G401 (cell line): ENCODE results near the gene PCSK6. TPM values are rescaled to one million over a fixed set of nuclear protein-coding genes. Genes with fewer than 3 reads are reported as not detected.

ENCODE experiments used
- DNase-seq: peaks from one replicate; pipeline ENCODE4 v3.0.0-alpha.2; 2015; ENCODE audit warnings: low spot score
- in situ Hi-C: cut with HindIII; loops from 2 replicates; pipeline ENCODE4 v1.10.0; 2016; ENCODE audit warnings: low sequenced_read_pairs, mixed read lengths
- total RNA-seq: library from RNA; depleted of rRNA; stranded (reverse); fragments of >200 nt; shearing (Covaris generic); gene quantifications from 2 replicates; pipeline ENCODE4 v1.2.3, GENCODE V29; 2014

PCSK6 gene
- total RNA-seq, 1 experiment from 2014 or later, result 0.37 TPM

- in situ Hi-C loops, result no loop called here
- DNase-seq, result no peak
Measured at GRCh38 chr15:101313041-101313761, 176.3 kb downstream of the PCSK6 start.

GRCh38 chr15:101310508-101310907 is 179.0 kb downstream of the PCSK6 start:
- in situ Hi-C loops, result no loop called here
- no peak for DNase-seq

GRCh38 chr15:101310161-101310480 is 179.4 kb downstream of the PCSK6 start:
- DNase-seq, result no peak
- in situ Hi-C loops, result no loop called here

GRCh38 chr15:101309436-101310160 is 179.9 kb downstream of the PCSK6 start:
- DNase-seq, result no peak
- in situ Hi-C loops, result no loop called here

GRCh38 chr15:101308604-101309435 is 180.7 kb downstream of the PCSK6 start:
- in situ Hi-C loops, result no loop called here
- no peak for DNase-seq

- in situ Hi-C loops, result no loop called here
- no peak for DNase-seq
Measured at GRCh38 chr15:101307897-101308603, 181.5 kb downstream of the PCSK6 start.

GRCh38 chr15:101307048-101307896 is 182.2 kb downstream of the PCSK6 start:
- in situ Hi-C loops, result no loop called here
- DNase-seq, result no peak

GRCh38 chr15:101306341-101307047 is 183.0 kb downstream of the PCSK6 start:
- in situ Hi-C loops, result no loop called here
- DNase-seq, result no peak

- no peak for DNase-seq
- in situ Hi-C loops, result no loop called here
Measured at GRCh38 chr15:101305820-101306255, 183.7 kb downstream of the PCSK6 start.

GRCh38 chr15:101303408-101303807 is 186.1 kb downstream of the PCSK6 start:
- in situ Hi-C loops, result no loop called here
- DNase-seq, result no peak

- DNase-seq, result no peak
- in situ Hi-C loops, result no loop called here
Measured at GRCh38 chr15:101296418-101297405, 192.8 kb downstream of the PCSK6 start.

GRCh38 chr15:101295607-101296161 is 193.8 kb downstream of the PCSK6 start:
- in situ Hi-C loops, result no loop called here
- DNase-seq, result peak; percentile 27

- in situ Hi-C loops, result no loop called here
- DNase-seq, result peak; percentile 87
Measured at GRCh38 chr15:101294731-101295606, 194.5 kb downstream of the PCSK6 start, which contains the start of gene SNRPA1. Gene SNRPA1 (minus strand): TSS chr15:101295248. CDS start chr15:101295178, 70 bp downstream.

- in situ Hi-C loops, result no loop called here
- no peak for DNase-seq
Measured at GRCh38 chr15:101293122-101293521, 196.4 kb downstream of the PCSK6 start.

GRCh38 chr15:101288905-101289513 is 200.5 kb downstream of the PCSK6 start:
- peak; percentile 22 for DNase-seq
- in situ Hi-C loops, result no loop called here
